ENCODE measurements around the gene PLPPR2. TPM values are rescaled to one million over a fixed set of nuclear protein-coding genes. Genes with fewer than 3 reads are reported as not detected.
A peak's percentile ranks its signal among the peaks of the same experiment; 100 is the strongest.
"Not testable (repeated sequence)": the region's sequence is repeated elsewhere in the genome, so short reads cannot be mapped to it uniquely, and the experiment has no call there.

The PLPPR2 gene
- total RNA-seq, 2 donors from 2014 or later: 26.2 to 30.5 TPM

DNA sequence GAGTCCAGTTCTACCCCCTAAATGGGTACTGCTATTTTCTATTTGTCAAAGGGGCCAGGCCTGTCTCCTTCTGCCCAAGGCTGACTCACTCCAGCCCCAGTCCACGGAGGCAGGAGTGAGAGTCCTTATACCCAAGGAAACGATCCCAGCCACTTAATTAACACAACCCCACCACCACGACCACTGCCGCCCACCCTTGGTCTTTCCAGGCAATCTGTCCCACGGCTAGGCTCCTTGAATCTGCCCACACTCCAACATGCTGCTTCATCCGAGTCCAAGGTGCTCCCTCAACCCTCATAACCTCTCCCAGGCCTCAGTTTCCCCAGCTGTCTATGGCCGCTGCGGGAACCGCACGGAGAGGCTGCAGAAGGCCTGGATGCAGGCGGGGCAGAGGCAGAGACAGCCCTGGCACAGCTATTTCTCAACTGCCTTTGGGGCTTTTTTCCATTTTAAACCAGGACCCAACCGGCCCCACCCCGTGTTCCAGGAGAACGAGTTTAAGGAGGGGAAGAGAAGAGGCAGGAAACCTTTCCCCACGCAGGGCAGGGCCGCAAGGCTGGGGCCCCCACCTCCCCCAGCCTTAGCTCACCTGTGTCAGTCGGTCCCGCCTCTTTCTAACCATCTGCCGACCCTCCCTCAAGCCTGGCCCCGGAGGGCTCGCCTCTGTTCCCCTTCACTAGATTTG, 16.5 kb upstream of the PLPPR2 start:
- no peaks in the 10 kb centered on the region for H3K9me3 ChIP-seq
- H3K27me3 ChIP-seq: no peaks in the 10 kb centered on the region
- DNase-seq (ENCODE audit: low spot score): no peak
- peak overlapping the region; percentile 62 to 77 for H3K4me3 ChIP-seq
- TF ChIP-seq, protein P1, sequence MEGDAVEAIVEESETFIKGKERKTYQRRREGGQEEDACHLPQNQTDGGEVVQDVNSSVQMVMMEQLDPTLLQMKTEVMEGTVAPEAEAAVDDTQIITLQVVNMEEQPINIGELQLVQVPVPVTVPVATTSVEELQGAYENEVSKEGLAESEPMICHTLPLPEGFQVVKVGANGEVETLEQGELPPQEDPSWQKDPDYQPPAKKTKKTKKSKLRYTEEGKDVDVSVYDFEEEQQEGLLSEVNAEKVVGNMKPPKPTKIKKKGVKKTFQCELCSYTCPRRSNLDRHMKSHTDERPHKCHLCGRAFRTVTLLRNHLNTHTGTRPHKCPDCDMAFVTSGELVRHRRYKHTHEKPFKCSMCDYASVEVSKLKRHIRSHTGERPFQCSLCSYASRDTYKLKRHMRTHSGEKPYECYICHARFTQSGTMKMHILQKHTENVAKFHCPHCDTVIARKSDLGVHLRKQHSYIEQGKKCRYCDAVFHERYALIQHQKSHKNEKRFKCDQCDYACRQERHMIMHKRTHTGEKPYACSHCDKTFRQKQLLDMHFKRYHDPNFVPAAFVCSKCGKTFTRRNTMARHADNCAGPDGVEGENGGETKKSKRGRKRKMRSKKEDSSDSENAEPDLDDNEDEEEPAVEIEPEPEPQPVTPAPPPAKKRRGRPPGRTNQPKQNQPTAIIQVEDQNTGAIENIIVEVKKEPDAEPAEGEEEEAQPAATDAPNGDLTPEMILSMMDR (IDR thresholded peaks at IDR 0.05): no peak
- H3K36me3 ChIP-seq: peaks cover 19% of the 10 kb centered on the region
- H3K27ac ChIP-seq: peak overlapping the region; percentile 82 to 88
- H3K4me1 ChIP-seq: peaks cover 0 to 17% of the 10 kb centered on the region in 2 donors

GRCh38 chr19:11339254-11340098, 15.8 kb upstream of the PLPPR2 start, which contains the start of gene RAB3D:
Gene RAB3D (minus strand): TSS chr19:11339657. CDS start chr19:11337399, 2,258 bp downstream.
- Histone ChIP-seq H3K36me3 (peaks cover 11% of the 10 kb centered on the region), H3K27me3 (no peaks in the 10 kb centered on the region), H3K27ac (peak within 1 kb of the TSS; percentile 82 to 88), H3K9me3 (no peaks in the 10 kb centered on the region), H3K4me3 (peak within 1 kb of the TSS; percentile 62 to 77), H3K4me1 (peaks cover 0 to 24% of the 10 kb centered on the region in 2 donors)
- TF ChIP-seq, protein P1 (IDR thresholded peaks at IDR 0.05): no peak
- peak; percentile 91 for DNase-seq (ENCODE audit: low spot score)

- H3K27me3 ChIP-seq; DNase-seq (ENCODE audit: low spot score); H3K9me3 ChIP-seq; H3K36me3 ChIP-seq: not testable (repeated sequence)
- H3K4me1 ChIP-seq: peaks cover 0 to 30% of the 10 kb centered on the region in 2 donors
- peak overlapping the region; percentile 82 to 88 for H3K27ac ChIP-seq
- H3K4me3 ChIP-seq: peak overlapping the region in 1 of 2 donors; percentile 77
These were observed 15.1 kb upstream of the PLPPR2 start for GRCh38 chr19:11340099-11340467.

GRCh38 chr19:11342429-11342828, 12.8 kb upstream of the PLPPR2 start:
- Histone ChIP-seq H3K9me3 (no peaks in the 10 kb centered on the region), H3K4me1 (peaks cover 0 to 44% of the 10 kb centered on the region in 2 donors), H3K4me3 (no peak overlapping the region), H3K36me3 (no peaks in the 10 kb centered on the region), H3K27me3 (no peaks in the 10 kb centered on the region), H3K27ac (no peak overlapping the region)
- no peak for DNase-seq (ENCODE audit: low spot score)
- TF ChIP-seq, protein P1 (IDR thresholded peaks at IDR 0.05): no peak

DNA sequence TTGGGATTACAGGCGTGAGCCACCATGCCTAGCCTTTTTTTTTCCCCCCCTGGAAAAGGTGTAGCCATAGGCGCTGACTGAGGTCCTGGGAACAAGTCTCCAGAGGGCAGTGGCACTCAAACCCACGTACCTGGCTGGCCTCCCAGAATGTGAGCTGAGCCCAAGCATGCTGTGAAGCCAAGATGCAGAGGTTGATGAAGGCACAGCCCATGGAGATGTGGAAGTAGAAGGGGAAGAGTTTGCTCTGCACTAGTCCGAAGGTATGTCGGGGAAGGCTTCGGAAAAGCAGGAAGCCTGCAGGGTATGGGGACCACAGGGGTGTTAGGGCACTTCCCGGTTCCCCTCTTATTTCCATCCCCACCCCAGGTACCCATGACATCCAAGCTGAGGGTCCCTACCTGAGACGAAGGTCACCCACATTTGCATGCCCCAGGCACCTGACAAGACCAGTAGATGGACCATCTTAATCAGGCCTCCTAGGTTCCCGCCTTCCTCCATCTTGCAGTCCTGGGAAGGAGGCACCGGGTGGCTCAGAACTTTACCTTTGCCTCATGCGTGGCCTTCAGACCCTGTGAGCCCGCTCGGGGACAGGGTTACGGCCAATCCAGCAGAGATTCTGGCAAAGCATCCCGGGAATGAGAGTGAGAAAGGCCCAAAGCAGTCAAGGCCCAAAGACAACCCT, 10.0 kb upstream of the PLPPR2 start:
- Histone ChIP-seq H3K36me3 (no peaks in the 10 kb centered on the region), H3K27me3 (no peaks in the 10 kb centered on the region)

More for the DNA sequence above, 10.0 kb upstream of the PLPPR2 start:
- Histone ChIP-seq H3K9me3 (no peaks in the 10 kb centered on the region), H3K4me1 (peaks cover 0 to 26% of the 10 kb centered on the region in 2 donors), H3K4me3 (peak overlapping the region; percentile 67 to 73), H3K27ac (peak overlapping the region; percentile 80 to 86)
- DNase-seq (ENCODE audit: low spot score): no peak
- TF ChIP-seq, protein P1 (IDR thresholded peaks at IDR 0.05): no peak
